Heart left ventricle (tissue), 13 donors: ENCODE results near the gene ADGRV1.

Source experiments
- POLR2A ChIP-seq, 2 donors: fragments of 450-650 bp; IDR thresholded peaks; one replicate each; pipeline ENCODE4 v1.6.1; 2017; ENCODE audit warnings: antibody characterized with exemption in 2 of 2, mild to moderate bottlenecking in 2 of 2, moderate library complexity in 2 of 2
- TF ChIP-seq, protein P1 (sequence below), 12 donors: fragments of 200-600 bp; sonication (generic) in 4 of 12; IDR thresholded peaks; one replicate each; pipeline versions ENCODE4 v1.5.0 to v1.8.0; 2018 to 2022; ENCODE audit warnings: antibody characterized with exemption in 12 of 12, mild to moderate bottlenecking in 5 of 12
- donor health status: ischemic (EF 13 %, LVEDD 7.1; RV severe dilation, severe dysfunction).
- donor health status: DM: no; HTN: yes; CAD: no.
- donor health status: DM: no; HTN: no; CAD: no.
- donor health status: ischemic (EF 25% LVEDD 6.9; RV normal size, moderate dysfunction).
- donor health status: ischemic (EF 25% LVEDD 5.7; RV mildly dilated, moderate dysfunction).
- donor health status: ischemic (EF 35%, LVEDD 5.7; RV mildly dilated, moderate dysfunction).
- donor health status: nonischemic (EF 11% LVEDD 7.7; RV severe dilation, severe dysfunction).
- donor health status: DM: yes; HTN: yes; CAD: no.
- donor health status: PGD.
- donor health status: ischemic (EF 29% LVEDD 5.4; RV normal size, mild dysfunction).
- donor health status: nonischemic (EF 23%, LVEDD 6.1; RV moderate dilation, normal function).

- TF ChIP-seq, protein P1, sequence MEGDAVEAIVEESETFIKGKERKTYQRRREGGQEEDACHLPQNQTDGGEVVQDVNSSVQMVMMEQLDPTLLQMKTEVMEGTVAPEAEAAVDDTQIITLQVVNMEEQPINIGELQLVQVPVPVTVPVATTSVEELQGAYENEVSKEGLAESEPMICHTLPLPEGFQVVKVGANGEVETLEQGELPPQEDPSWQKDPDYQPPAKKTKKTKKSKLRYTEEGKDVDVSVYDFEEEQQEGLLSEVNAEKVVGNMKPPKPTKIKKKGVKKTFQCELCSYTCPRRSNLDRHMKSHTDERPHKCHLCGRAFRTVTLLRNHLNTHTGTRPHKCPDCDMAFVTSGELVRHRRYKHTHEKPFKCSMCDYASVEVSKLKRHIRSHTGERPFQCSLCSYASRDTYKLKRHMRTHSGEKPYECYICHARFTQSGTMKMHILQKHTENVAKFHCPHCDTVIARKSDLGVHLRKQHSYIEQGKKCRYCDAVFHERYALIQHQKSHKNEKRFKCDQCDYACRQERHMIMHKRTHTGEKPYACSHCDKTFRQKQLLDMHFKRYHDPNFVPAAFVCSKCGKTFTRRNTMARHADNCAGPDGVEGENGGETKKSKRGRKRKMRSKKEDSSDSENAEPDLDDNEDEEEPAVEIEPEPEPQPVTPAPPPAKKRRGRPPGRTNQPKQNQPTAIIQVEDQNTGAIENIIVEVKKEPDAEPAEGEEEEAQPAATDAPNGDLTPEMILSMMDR (IDR thresholded peaks at IDR 0.05), result no peak
- no peak for TF ChIP-seq POLR2A (IDR thresholded peaks at IDR 0.05)
Observed at GRCh38 chr5:90997082-90997481, 438.5 kb downstream of the ADGRV1 start.
